Glomerular visceral epithelial cell (primary cell): ENCODE measurements around the gene RIPK1.
A peak's percentile ranks its signal among the peaks of the same experiment; 100 is the strongest.
"Not testable (repeated sequence)": the region's sequence is repeated elsewhere in the genome, so short reads cannot be mapped to it uniquely, and the experiment has no call there.

ENCODE experiments used
- DNase-seq: peaks from one replicate; pipeline ENCODE4 v3.0.0-alpha.2; 2016; ENCODE audit errors: extremely low spot score

RIPK1 gene

GRCh38 chr6:3068329-3069214, at the start of gene RIPK1:
TSS of gene RIPK1 (plus strand) at chr6:3068494. CDS start at chr6:3076824, 8,330 bp downstream.
- peak; percentile 93 for DNase-seq

- DNase-seq = no peak
Observed at GRCh38 chr6:3019065-3019464, 49.2 kb upstream of the RIPK1 start.

GRCh38 chr6:3019749-3020320, 48.5 kb upstream of the RIPK1 start:
- DNase-seq = no peak

- not testable (repeated sequence) for DNase-seq
Observed at GRCh38 chr6:3020976-3021598, 47.2 kb upstream of the RIPK1 start.

- peak; percentile 9 for DNase-seq
Observed at GRCh38 chr6:3022765-3023662, 45.3 kb upstream of the RIPK1 start.

- DNase-seq = peak; percentile 91
Observed at GRCh38 chr6:3023663-3024483, 44.4 kb upstream of the RIPK1 start.

- DNase-seq = no peak
Observed at GRCh38 chr6:3026791-3027626, 41.3 kb upstream of the RIPK1 start.

- not testable (repeated sequence) for DNase-seq
Observed at GRCh38 chr6:3028156-3028555, 40.1 kb upstream of the RIPK1 start.

GRCh38 chr6:3031857-3032640, 36.2 kb upstream of the RIPK1 start:
- no peak for DNase-seq

GRCh38 chr6:3032986-3033385, 35.3 kb upstream of the RIPK1 start:
- peak; percentile 68 for DNase-seq

- DNase-seq = no peak
Observed at GRCh38 chr6:3033652-3034051, 34.6 kb upstream of the RIPK1 start.

GRCh38 chr6:3035397-3035796, 32.9 kb upstream of the RIPK1 start:
- no peak for DNase-seq

GRCh38 chr6:3036861-3037637, 31.2 kb upstream of the RIPK1 start:
- no peak for DNase-seq

- no peak for DNase-seq
Observed at GRCh38 chr6:3037638-3038365, 30.5 kb upstream of the RIPK1 start.

- no peak for DNase-seq
Observed at GRCh38 chr6:3039384-3039783, 28.9 kb upstream of the RIPK1 start.

GRCh38 chr6:3041147-3041546, 27.1 kb upstream of the RIPK1 start:
- DNase-seq = no peak

GRCh38 chr6:3041606-3042005, 26.7 kb upstream of the RIPK1 start:
- no peak for DNase-seq

- no peak for DNase-seq
Observed at GRCh38 chr6:3045369-3045768, 22.9 kb upstream of the RIPK1 start.
